Upper lobe of right lung (tissue), 1 donor: ENCODE measurements around the gene DHFR2. TPM values are rescaled to one million over a fixed set of nuclear protein-coding genes. Genes with fewer than 3 reads are reported as not detected.
"Not testable (repeated sequence)": the region's sequence is repeated elsewhere in the genome, so short reads cannot be mapped to it uniquely, and the experiment has no call there.

ENCODE experiments used
- ATAC-seq: fragments of 200-7000 bp; cut with Tn5 transposase; one replicate; pipeline ENCODE4 v1.9.1; 2020; ENCODE audit warnings: mild to moderate bottlenecking, moderate library complexity
- DNase-seq: peaks from one replicate; pipeline ENCODE4 v3.0.0-alpha.2; 2020
- H3K27ac ChIP-seq: fragments of 200-600 bp; one replicate; pipeline ENCODE4 v1.8.0; 2022
- H3K27me3 ChIP-seq: fragments of 200-600 bp; one replicate; pipeline ENCODE4 v1.8.0; 2022; ENCODE audit warnings: mild to moderate bottlenecking
- H3K36me3 ChIP-seq: fragments of 200-600 bp; one replicate; pipeline ENCODE4 v1.8.0; 2022
- H3K4me1 ChIP-seq: fragments of 200-600 bp; one replicate; pipeline ENCODE4 v1.8.0; 2022
- H3K4me3 ChIP-seq: fragments of 200-600 bp; one replicate; pipeline ENCODE4 v1.8.0; 2022; ENCODE audit warnings: mild to moderate bottlenecking
- H3K9me3 ChIP-seq: fragments of 200-600 bp; one replicate; pipeline ENCODE4 v1.8.0; 2022
- CTCF ChIP-seq: fragments of 200-600 bp; IDR thresholded peaks from one replicate; pipeline ENCODE4 v1.8.0; 2022; ENCODE audit warnings: antibody characterized with exemption
- intact Hi-C: fragments of 100-400 bp; cut with DNase I; formaldehyde crosslinking; loops from one replicate; pipeline ENCODE4 v1.11.0; 2022
- long read RNA-seq: library from polyadenylated mRNA; unstranded; transcript quantifications from one replicate; pipeline ENCODE4 v2.0.0, GENCODE V29; 2021
- total RNA-seq: library from RNA; stranded (reverse); fragmentation: NEBNext Ultra II Directional; extraction: Animal tissue kit (Norgen Biotek cat#: 25700); gene quantifications from one replicate; pipeline ENCODE4 v1.2.1, GENCODE V29; 2021
- donor health status: DM: no; HTN: yes; CAD: no; lungs with severe emphysema.

Gene DHFR2
- total RNA-seq = 8.1 TPM
- long read RNA-seq, full-length matches to known transcripts = 7 of 12 reads
- long read RNA-seq, partial matches to known transcripts = 0 of 12 reads
- long read RNA-seq, other reads (novel, unspliced or antisense) = 5 of 12 reads

GRCh38 chr3:94062513-94063404, at the start of gene DHFR2, which contains the start of gene NSUN3:
DHFR2 (minus strand) TSS chr3:94062916; CDS start chr3:94061511, 1,405 bp downstream.
NSUN3 (plus strand) TSS chr3:94063061; CDS start chr3:94063127, 66 bp downstream.
- Histone ChIP-seq H3K4me3 (peak within 1 kb of the TSS; percentile 82), H3K9me3 (no peaks in the 10 kb centered on the region), H3K36me3 (peaks cover 7% of the 10 kb centered on the region), H3K4me1 (peaks cover 28% of the 10 kb centered on the region), H3K27ac (peak within 1 kb of the TSS; percentile 98), H3K27me3 (no peaks in the 10 kb centered on the region)
- intact Hi-C loops = loop anchor here (10.0 kb wide), 1 partner anchor 58 kb away; no protein-coding TSS in a partner anchor
- DNase-seq (peak; percentile 92), ATAC-seq (peak; percentile 95)
- no peak for TF ChIP-seq CTCF

- intact Hi-C loops = no loop called here
- H3K4me3 ChIP-seq = no peak overlapping the region
- no peak overlapping the region for H3K27ac ChIP-seq
- no peaks in the 10 kb centered on the region for H3K9me3 ChIP-seq
- ATAC-seq = no peak
- H3K27me3 ChIP-seq = no peaks in the 10 kb centered on the region
- DNase-seq = no peak
- peaks cover 26% of the 10 kb centered on the region for H3K36me3 ChIP-seq
- TF ChIP-seq CTCF = no peak
- H3K4me1 ChIP-seq = no peaks in the 10 kb centered on the region
Measured at GRCh38 chr3:94110854-94111253, 48.1 kb upstream of the DHFR2 start.

- DNase-seq, H3K4me3 ChIP-seq, H3K4me1 ChIP-seq, intact Hi-C loops, ATAC-seq, H3K27me3 ChIP-seq, H3K27ac ChIP-seq, H3K9me3 ChIP-seq: not testable (repeated sequence)
- H3K36me3 ChIP-seq = peaks cover 26% of the 10 kb centered on the region
Measured at GRCh38 chr3:94110232-94110631, 47.5 kb upstream of the DHFR2 start.

- Histone ChIP-seq H3K36me3 (peaks cover 32% of the 10 kb centered on the region), H3K9me3 (no peaks in the 10 kb centered on the region), H3K27me3 (no peaks in the 10 kb centered on the region), H3K4me1 (no peaks in the 10 kb centered on the region), H3K27ac (no peak overlapping the region), H3K4me3 (no peak overlapping the region)
- DNase-seq (no peak), ATAC-seq (no peak)
- TF ChIP-seq CTCF = no peak
- intact Hi-C loops = no loop called here
Measured at GRCh38 chr3:94106268-94106667, 43.6 kb upstream of the DHFR2 start.

GRCh38 chr3:94101860-94102259, 39.1 kb upstream of the DHFR2 start:
- Histone ChIP-seq H3K36me3 (peaks cover 60% of the 10 kb centered on the region), H3K27me3 (no peaks in the 10 kb centered on the region), H3K4me3 (no peak overlapping the region), H3K4me1 (no peaks in the 10 kb centered on the region), H3K27ac (no peak overlapping the region), H3K9me3 (no peaks in the 10 kb centered on the region)
- intact Hi-C loops = no loop called here
- DNase-seq (no peak), ATAC-seq (no peak)
- TF ChIP-seq CTCF = no peak

GRCh38 chr3:94099311-94099710, 36.6 kb upstream of the DHFR2 start:
- Histone ChIP-seq H3K27me3 (no peaks in the 10 kb centered on the region), H3K27ac (no peak overlapping the region), H3K9me3 (no peaks in the 10 kb centered on the region), H3K36me3 (peaks cover 80% of the 10 kb centered on the region), H3K4me3 (no peak overlapping the region), H3K4me1 (no peaks in the 10 kb centered on the region)
- no peak for DNase-seq
- ATAC-seq = no peak
- no peak for TF ChIP-seq CTCF
- intact Hi-C loops = no loop called here
